Prostate gland (tissue), 2 donors: ENCODE measurements around the gene SESN3. TPM values are rescaled to one million over a fixed set of nuclear protein-coding genes. Genes with fewer than 3 reads are reported as not detected.

Experiments
- DNase-seq: peaks from one replicate; pipeline ENCODE4 v3.0.0-alpha.2; 2019; ENCODE audit warnings: low spot score
- H3K27ac ChIP-seq, 2 donors: fragments of 200-600 bp; sonication (generic); 2 replicates each; pipeline ENCODE4 v1.5.1; 2017 to 2019
- H3K27me3 ChIP-seq: fragments of 200-600 bp; sonication (generic); replicated peaks from 2 replicates; pipeline ENCODE4 v1.5.1; 2019; ENCODE audit not compliant: insufficient read depth
- H3K36me3 ChIP-seq, 2 donors: fragments of 200-600 bp; sonication (generic); 1 replicate in 1 of 2; 2 replicates in 1 of 2; pipeline versions ENCODE4 v1.5.1 to v1.8.1; 2017 to 2019
- H3K4me1 ChIP-seq: fragments of 200-600 bp; sonication (generic); replicated peaks from 2 replicates; pipeline ENCODE4 v1.5.1; 2019
- H3K4me3 ChIP-seq, 2 donors: fragments of 200-600 bp; sonication (generic); 2 replicates each; pipeline ENCODE4 v1.5.1; 2017 to 2019
- H3K9me3 ChIP-seq: fragments of 200-600 bp; sonication (generic); 2 replicates; pipeline ENCODE4 v1.5.1; 2017
- CTCF ChIP-seq, 4 experiments: fragments of 200-600 bp in 2 of 4; fragments of 450-650 bp in 2 of 4; sonication (generic) in 2 of 4; IDR thresholded peaks; 1 replicate in 3 of 4; 2 replicates in 1 of 4; pipeline ENCODE4 v1.5.1; 2016 to 2019; ENCODE audit warnings: antibody characterized with exemption in 4 of 4, mild to moderate bottlenecking in 2 of 4, moderate library complexity in 2 of 4
- POLR2A ChIP-seq: fragments of 450-650 bp; IDR thresholded peaks from one replicate; pipeline ENCODE4 v1.6.1; 2016; ENCODE audit warnings: antibody characterized with exemption, mild to moderate bottlenecking
- POLR2AphosphoS5 ChIP-seq: sonication (generic); formaldehyde crosslinking; IDR thresholded peaks from one replicate; pipeline ENCODE4 v1.6.1; 2017; ENCODE audit warnings: antibody characterized with exemption
- WGBS: methylation state at CpG from one replicate; pipeline ENCODE4 v1.1.5; 2018; 5-methylcytosine and 5-hydroxymethylcytosine counted together
- intact Hi-C: fragments of 100-400 bp; cut with DNase I; formaldehyde crosslinking; loops from one replicate; pipeline ENCODE4 v1.14.2; 2022
- total RNA-seq, 2 donors: library from RNA; depleted of rRNA; stranded (reverse); fragments of >200 nt; gene quantifications; one replicate each; pipeline ENCODE4 v1.1.0, GENCODE V29; 2016

The SESN3 gene
- total RNA-seq, 2 donors from 2014 or later = 21.3 to 33.8 TPM

- WGBS = 74% methylated on average over 4 of the region's 4 CpGs
- H3K4me1 ChIP-seq = no peaks in the 10 kb centered on the region
- H3K4me3 ChIP-seq = no peak overlapping the region
- TF ChIP-seq POLR2AphosphoS5 (no peak), POLR2A (no peak), CTCF (IDR thresholded peaks at IDR 0.05) (no peak)
- intact Hi-C loops = no loop called here
- no peak overlapping the region for H3K27ac ChIP-seq
- no peaks in the 10 kb centered on the region for H3K9me3 ChIP-seq
- no peaks in the 10 kb centered on the region for H3K27me3 ChIP-seq
- H3K36me3 ChIP-seq = no peaks in the 10 kb centered on the region
- DNase-seq = no peak
These were observed 17.9 kb upstream of the SESN3 start for GRCh38 chr11:95248666-95249467.

- Histone ChIP-seq H3K9me3 (no peaks in the 10 kb centered on the region), H3K27me3 (no peaks in the 10 kb centered on the region), H3K27ac (no peak overlapping the region), H3K4me3 (no peak overlapping the region), H3K36me3 (no peaks in the 10 kb centered on the region), H3K4me1 (no peaks in the 10 kb centered on the region)
- DNase-seq = no peak
- WGBS = 91% methylated on average over 3 of the region's 3 CpGs
- intact Hi-C loops = no loop called here
- TF ChIP-seq POLR2A (no peak), POLR2AphosphoS5 (no peak), CTCF (IDR thresholded peaks at IDR 0.05) (no peak)
These were observed 16.9 kb upstream of the SESN3 start for GRCh38 chr11:95247883-95248282.

GRCh38 chr11:95247127-95247684, 16.2 kb upstream of the SESN3 start:
- H3K27me3 ChIP-seq = no peaks in the 10 kb centered on the region
- no peaks in the 10 kb centered on the region for H3K9me3 ChIP-seq
- no peak overlapping the region for H3K27ac ChIP-seq
- H3K4me3 ChIP-seq = no peak overlapping the region
- 41% methylated on average over 1 of the region's 1 CpG for WGBS
- TF ChIP-seq POLR2AphosphoS5 = no peak
- no peak for TF ChIP-seq CTCF (IDR thresholded peaks at IDR 0.05)
- no peak for TF ChIP-seq POLR2A
- DNase-seq = no peak
- intact Hi-C loops = no loop called here
- H3K36me3 ChIP-seq = no peaks in the 10 kb centered on the region
- no peaks in the 10 kb centered on the region for H3K4me1 ChIP-seq

- Histone ChIP-seq H3K27me3 (no peaks in the 10 kb centered on the region), H3K36me3 (no peaks in the 10 kb centered on the region), H3K4me3 (no peak overlapping the region), H3K4me1 (no peaks in the 10 kb centered on the region), H3K27ac (no peak overlapping the region), H3K9me3 (no peaks in the 10 kb centered on the region)
- intact Hi-C loops = no loop called here
- TF ChIP-seq POLR2A = no peak
- no peak for TF ChIP-seq CTCF (IDR thresholded peaks at IDR 0.05)
- TF ChIP-seq POLR2AphosphoS5 = no peak
- 93% methylated on average over 1 of the region's 1 CpG for WGBS
- no peak for DNase-seq
These were observed 14.6 kb upstream of the SESN3 start for GRCh38 chr11:95245581-95245980.

GRCh38 chr11:95245038-95245437, 14.0 kb upstream of the SESN3 start:
- TF ChIP-seq CTCF (IDR thresholded peaks at IDR 0.05) (no peak), POLR2A (no peak), POLR2AphosphoS5 (no peak)
- 61% methylated on average over 3 of the region's 3 CpGs for WGBS
- Histone ChIP-seq H3K27me3 (no peaks in the 10 kb centered on the region), H3K27ac (no peak overlapping the region), H3K4me1 (no peaks in the 10 kb centered on the region), H3K4me3 (no peak overlapping the region), H3K36me3 (no peaks in the 10 kb centered on the region), H3K9me3 (no peaks in the 10 kb centered on the region)
- DNase-seq = no peak
- intact Hi-C loops = no loop called here
